ENCODE results near the gene VGLL2. TPM values are rescaled to one million over a fixed set of nuclear protein-coding genes. Genes with fewer than 3 reads are reported as not detected.
"Not testable (repeated sequence)": the region's sequence is repeated elsewhere in the genome, so short reads cannot be mapped to it uniquely, and the experiment has no call there.

VGLL2 gene
- total and polyA plus RNA-seq, 10 donors: not detected

- peaks cover 0 to 5% (median 0%) of the 10 kb centered on the region in 7 donors for H3K27me3 ChIP-seq (replicated peaks in 1 of 7)
- intact Hi-C loops (cut with DNase I; ENCODE audit: low total_unique reads): no loop called here
- 64 to 75% (median 68%) methylated on average over 4 of the region's 4 CpGs for WGBS, 5 donors
- TF ChIP-seq POLR2AphosphoS5 (IDR thresholded peaks at IDR 0.05) (no peak), POLR2A (IDR thresholded peaks at IDR 0.05) (no peak), CTCF (IDR thresholded peaks at IDR 0.05 in 8 of 11, conservative IDR thresholded peaks at IDR 0.05 in 3 of 11) (no peak)
- no peaks in the 10 kb centered on the region for H3K36me3 ChIP-seq
- H3K4me3 ChIP-seq: no peak overlapping the region
- DNase-seq: no peak
- no peak overlapping the region for H3K27ac ChIP-seq
- peaks cover 0 to 10% (median 0%) of the 10 kb centered on the region in 8 donors for H3K9me3 ChIP-seq
- no peaks in the 10 kb centered on the region for H3K4me1 ChIP-seq
These were observed 33.2 kb upstream of the VGLL2 start for GRCh38 chr6:117232196-117232595.

GRCh38 chr6:117233145-117233544, 32.2 kb upstream of the VGLL2 start:
- peaks cover 0 to 5% (median 0%) of the 10 kb centered on the region in 7 donors for H3K27me3 ChIP-seq (replicated peaks in 1 of 7)
- no peak for DNase-seq
- no peak for TF ChIP-seq POLR2AphosphoS5 (IDR thresholded peaks at IDR 0.05)
- no peak for TF ChIP-seq CTCF (IDR thresholded peaks at IDR 0.05 in 8 of 11, conservative IDR thresholded peaks at IDR 0.05 in 3 of 11)
- no peaks in the 10 kb centered on the region for H3K4me1 ChIP-seq
- intact Hi-C loops (cut with DNase I; ENCODE audit: low total_unique reads): no loop called here
- H3K36me3 ChIP-seq: no peaks in the 10 kb centered on the region
- no peak overlapping the region for H3K27ac ChIP-seq
- 52 to 65% (median 56%) methylated on average over 3 of the region's 3 CpGs for WGBS, 5 donors
- peaks cover 0 to 10% (median 0%) of the 10 kb centered on the region in 8 donors for H3K9me3 ChIP-seq
- no peak overlapping the region for H3K4me3 ChIP-seq

- no peak for DNase-seq
- intact Hi-C loops (cut with DNase I; ENCODE audit: low total_unique reads): no loop called here
- Histone ChIP-seq H3K4me1 (no peaks in the 10 kb centered on the region), H3K36me3 (no peaks in the 10 kb centered on the region), H3K27ac (no peak overlapping the region), H3K4me3 (no peak overlapping the region), H3K9me3 (no peaks in the 10 kb centered on the region), H3K27me3 (replicated peaks in 1 of 7) (no peaks in the 10 kb centered on the region)
- TF ChIP-seq CTCF (IDR thresholded peaks at IDR 0.05 in 8 of 11, conservative IDR thresholded peaks at IDR 0.05 in 3 of 11) (no peak), POLR2A (IDR thresholded peaks at IDR 0.05) (no peak), POLR2AphosphoS5 (IDR thresholded peaks at IDR 0.05) (no peak)
- WGBS, 5 donors: 63 to 78% (median 67%) methylated on average over 2 of the region's 2 CpGs
These were observed 27.8 kb upstream of the VGLL2 start for GRCh38 chr6:117237561-117237960.

GRCh38 chr6:117244571-117244970, 20.8 kb upstream of the VGLL2 start:
- H3K27ac ChIP-seq; H3K36me3 ChIP-seq; H3K9me3 ChIP-seq; intact Hi-C loops (cut with DNase I; ENCODE audit: low total_unique reads); H3K4me1 ChIP-seq; H3K27me3 ChIP-seq (replicated peaks in 1 of 7); DNase-seq; H3K4me3 ChIP-seq: not testable (repeated sequence)
- 66 to 79% (median 72%) methylated on average over 7 to 13 of the region's 13 CpGs for WGBS, 5 donors

- H3K4me3 ChIP-seq; H3K4me1 ChIP-seq; H3K36me3 ChIP-seq; H3K27ac ChIP-seq; H3K27me3 ChIP-seq (replicated peaks in 1 of 7); H3K9me3 ChIP-seq; DNase-seq; intact Hi-C loops (cut with DNase I; ENCODE audit: low total_unique reads): not testable (repeated sequence)
- 82 to 87% (median 84%) methylated on average over 17 to 19 of the region's 20 CpGs for WGBS, 5 donors
These were observed 20.4 kb upstream of the VGLL2 start for GRCh38 chr6:117244979-117245378.
